H9 (cell line): ENCODE data around the gene DECR2. TPM values are rescaled to one million over a fixed set of nuclear protein-coding genes. Genes with fewer than 3 reads are reported as not detected.

Experiments used
- DNase-seq: peaks from one replicate; pipeline ENCODE4 v3.0.0-alpha.2; 2017
- H2AFZ ChIP-seq: one replicate; pipeline ENCODE4 v1.6.1; 2013; ENCODE audit warnings: mild to moderate bottlenecking, low read length, control low read depth, moderate library complexity
- H2AK5ac ChIP-seq: 2 replicates; pipeline ENCODE4 v1.6.1; 2013; ENCODE audit warnings: low read length, control low read depth, mixed read lengths; ENCODE audit not compliant: insufficient read length
- H2BK120ac ChIP-seq: one replicate; pipeline ENCODE4 v1.6.1; 2013; ENCODE audit warnings: low read depth, mild to moderate bottlenecking, low read length, control low read depth, inconsistent platforms; ENCODE audit not compliant: poor library complexity, severe bottlenecking
- H2BK12ac ChIP-seq: 2 replicates; pipeline ENCODE4 v1.6.1; 2013; ENCODE audit warnings: low read length, control low read depth, mixed read lengths, low read depth; ENCODE audit not compliant: insufficient read length
- H2BK15ac ChIP-seq: 2 replicates; pipeline ENCODE4 v1.6.1; 2013; ENCODE audit warnings: low read depth, low read length, control low read depth
- H2BK20ac ChIP-seq: one replicate; pipeline ENCODE4 v1.6.1; 2013; ENCODE audit warnings: low read depth, mild to moderate bottlenecking, low read length, control low read depth, inconsistent platforms; ENCODE audit not compliant: poor library complexity, severe bottlenecking
- H2BK5ac ChIP-seq: 2 replicates; pipeline ENCODE4 v1.6.1; 2013; ENCODE audit warnings: low read length, control low read depth, mixed read lengths; ENCODE audit not compliant: insufficient read length
- H3K14ac ChIP-seq: 2 replicates; pipeline ENCODE4 v1.6.1; 2013; ENCODE audit warnings: low read length, control low read depth; ENCODE audit not compliant: insufficient read depth
- H3K18ac ChIP-seq: 2 replicates; pipeline ENCODE4 v1.6.1; 2013; ENCODE audit warnings: low read depth, mild to moderate bottlenecking, mixed read lengths, low read length, control low read depth; ENCODE audit not compliant: insufficient read length
- H3K23ac ChIP-seq: 2 replicates; pipeline ENCODE4 v1.6.1; 2013; ENCODE audit warnings: low read length, control low read depth, mixed read lengths, low read depth; ENCODE audit not compliant: insufficient read length
- H3K23me2 ChIP-seq: 2 replicates; pipeline ENCODE4 v1.6.1; 2013; ENCODE audit warnings: low read depth, mild to moderate bottlenecking, mixed read lengths, low read length, control low read depth; ENCODE audit not compliant: insufficient read length, poor library complexity, severe bottlenecking
- H3K27ac ChIP-seq: 2 replicates; pipeline ENCODE4 v1.5.1; 2013; ENCODE audit warnings: low read length, control low read depth, mixed read lengths, low read depth; ENCODE audit not compliant: insufficient read length
- H3K27me3 ChIP-seq: 2 replicates; pipeline ENCODE4 v1.6.1; 2013; ENCODE audit warnings: low read length, control low read depth, inconsistent platforms; ENCODE audit not compliant: insufficient read depth
- H3K4ac ChIP-seq: 2 replicates; pipeline ENCODE4 v1.6.1; 2013; ENCODE audit warnings: low read depth, mild to moderate bottlenecking, control low read depth, inconsistent platforms, low read length, moderate library complexity
- H3K4me1 ChIP-seq: 2 replicates; pipeline ENCODE4 v1.6.1; 2013; ENCODE audit warnings: low read length, control low read depth, inconsistent platforms; ENCODE audit not compliant: insufficient read depth
- H3K4me2 ChIP-seq: 2 replicates; pipeline ENCODE4 v1.6.1; 2013; ENCODE audit warnings: low read length, control low read depth, mixed read lengths; ENCODE audit not compliant: insufficient read length, insufficient read depth
- H3K56ac ChIP-seq: 2 replicates; pipeline ENCODE4 v1.6.1; 2013; ENCODE audit warnings: low read depth, mild to moderate bottlenecking, mixed read lengths, low read length, control low read depth; ENCODE audit not compliant: insufficient read length
- H3K79me1 ChIP-seq: 2 replicates; pipeline ENCODE4 v1.6.1; 2013; ENCODE audit warnings: low read depth, mild to moderate bottlenecking, moderate library complexity, low read length, control low read depth, inconsistent platforms; ENCODE audit not compliant: insufficient read depth, poor library complexity, severe bottlenecking
- H3K79me2 ChIP-seq: 2 replicates; pipeline ENCODE4 v1.6.1; 2013; ENCODE audit warnings: low read length, control low read depth, inconsistent platforms; ENCODE audit not compliant: insufficient read depth
- H3K9ac ChIP-seq: 2 replicates; pipeline ENCODE4 v1.6.1; 2013; ENCODE audit warnings: low read length, control low read depth, mixed read lengths; ENCODE audit not compliant: insufficient read length; ENCODE audit errors: extremely low read depth
- H3K9me3 ChIP-seq: one replicate; pipeline ENCODE4 v1.6.1; 2013; ENCODE audit warnings: low read depth, low read length, inconsistent platforms; ENCODE audit not compliant: control insufficient read depth
- H3T11ph ChIP-seq: one replicate; pipeline ENCODE4 v1.6.1; 2013; ENCODE audit warnings: mild to moderate bottlenecking, low read length, control low read depth, inconsistent platforms
- H4K20me1 ChIP-seq: one replicate; pipeline ENCODE4 v1.6.1; 2013; ENCODE audit not compliant: control insufficient read depth, insufficient read length, insufficient read depth
- H4K5ac ChIP-seq: 2 replicates; pipeline ENCODE4 v1.6.1; 2013; ENCODE audit warnings: low read depth, mild to moderate bottlenecking, mixed read lengths, low read length, control low read depth; ENCODE audit not compliant: insufficient read length
- H4K8ac ChIP-seq: replicated peaks from 2 replicates; pipeline ENCODE4 v1.6.1; 2013; ENCODE audit warnings: low read length, control low read depth, mixed read lengths, low read depth; ENCODE audit not compliant: insufficient read length
- H4K91ac ChIP-seq: 2 replicates; pipeline ENCODE4 v1.6.1; 2013; ENCODE audit warnings: low read depth, mild to moderate bottlenecking, moderate library complexity, mixed read lengths, low read length, control low read depth; ENCODE audit not compliant: insufficient read length
- H3K27ac Mint-ChIP-seq, 3 experiments: 2 replicates in 2 of 3; 3 replicates in 1 of 3; pipeline ENCODE4 v1.8.0; 2020 to 2021; ENCODE audit warnings: mixed read lengths in 3 of 3, mild to moderate bottlenecking in 1 of 3, moderate library complexity in 1 of 3
- H3K27me3 Mint-ChIP-seq: 2 replicates; pipeline ENCODE4 v1.8.0; 2021; ENCODE audit warnings: low read depth, mild to moderate bottlenecking, moderate library complexity, mixed read lengths
- H3K36me3 Mint-ChIP-seq, 3 experiments: 2 replicates in 2 of 3; 3 replicates in 1 of 3; pipeline ENCODE4 v1.8.0; 2020 to 2021; ENCODE audit warnings: low read depth in 3 of 3, mixed read lengths in 3 of 3; ENCODE audit not compliant: insufficient read depth in 1 of 3
- H3K4me1 Mint-ChIP-seq, 2 experiments: 2 replicates each; pipeline ENCODE4 v1.8.0; 2020; ENCODE audit warnings: mixed read lengths in 2 of 2
- H3K4me3 Mint-ChIP-seq, 2 experiments: 2 replicates in 1 of 2; 3 replicates in 1 of 2; pipeline ENCODE4 v1.8.0; 2020 to 2021; ENCODE audit warnings: mild to moderate bottlenecking in 2 of 2, mixed read lengths in 2 of 2, moderate library complexity in 1 of 2
- H3K9me3 Mint-ChIP-seq, 2 experiments: 2 replicates in 1 of 2; 3 replicates in 1 of 2; pipeline ENCODE4 v1.8.0; 2020; ENCODE audit warnings: mild to moderate bottlenecking in 2 of 2, mixed read lengths in 2 of 2, moderate library complexity in 1 of 2
- CTCF ChIP-seq: fragments of 200-600 bp; sonication (generic); conservative IDR thresholded peaks from 3 replicates; pipeline ENCODE4 v1.8.0; 2021; ENCODE audit warnings: antibody characterized with exemption, mild to moderate bottlenecking
- WGBS: extraction: QIAGEN DNeasy Blood & Tissue Kit; methylation state at CpG from one replicate; pipeline ENCODE4 v1.1.7; 2013; ENCODE audit warnings: missing lambda C conversion rate, low lambda C conversion rate, mixed read lengths; ENCODE audit not compliant: insufficient read length; ENCODE audit errors: extremely low coverage; 5-methylcytosine and 5-hydroxymethylcytosine counted together
- total RNA-seq: library from RNA; stranded (reverse); gene quantifications from 2 replicates; pipeline ENCODE4 v1.2.1, GENCODE V29; 2021

Gene DECR2
- total RNA-seq, 1 experiment from 2014 or later, result 39.3 TPM

GRCh38 chr16:399340-400019 lies 2.2 kb upstream of the DECR2 start:
- Histone ChIP-seq H3K56ac (no peak overlapping the region), H2BK5ac (no peak overlapping the region), H3K4me1 (peaks cover 2% of the 10 kb centered on the region; the same call in 1 of the 2 replicates), H2AFZ (no peak overlapping the region), H3K79me1 (no peaks in the 10 kb centered on the region), H4K5ac (no peak overlapping the region), H3K4me2 (no peak overlapping the region), H3K27me3 (no peaks in the 10 kb centered on the region), H3K27ac (no peak overlapping the region), H3K4ac (no peak overlapping the region), H2BK12ac (no peak overlapping the region), H3K79me2 (no peaks in the 10 kb centered on the region), H3K23ac (no peak overlapping the region), H2BK20ac (no peak overlapping the region), H3K9me3 (no peaks in the 10 kb centered on the region), H2AK5ac (no peak overlapping the region), H4K8ac (no peak overlapping the region), H3K14ac (no peak overlapping the region), H3K9ac (no peak overlapping the region), H3T11ph (no peak overlapping the region), H2BK120ac (no peak overlapping the region), H4K20me1 (peaks cover 2% of the 10 kb centered on the region), H3K23me2 (no peaks in the 10 kb centered on the region), H2BK15ac (no peak overlapping the region), H4K91ac (no peak overlapping the region), H3K18ac (no peak overlapping the region)
- Mint-ChIP-seq H3K9me3 (peaks cover 0 to 2% of the 10 kb centered on the region in 2 experiments; a peak in 2 of 5 replicates), H3K4me3 (no peak overlapping the region; a peak in 1 of 5 replicates), H3K27me3 (no peaks in the 10 kb centered on the region), H3K27ac (peak overlapping the region in 2 of 3 experiments; percentile 31 to 32; a peak in 1 of 7 replicates), H3K36me3 (peaks cover 15 to 23% (median 22%) of the 10 kb centered on the region in 3 experiments), H3K4me1 (peaks cover 22 to 24% of the 10 kb centered on the region in 2 experiments)
- DNase-seq, result no peak
- no peak for TF ChIP-seq CTCF
- WGBS, result no CpG with 5 or more reads among the region's 22 CpGs
